Fibroblast of skin of right quadriceps (primary cell): ENCODE data around the gene CALR3.
"Not testable (repeated sequence)": the region's sequence is repeated elsewhere in the genome, so short reads cannot be mapped to it uniquely, and the experiment has no call there.

ENCODE experiments used
- DNase-seq: peaks from one replicate; pipeline ENCODE4 v3.0.0-alpha.2; 2013

CALR3 gene

GRCh38 chr19:16495982-16496612 lies at the start of gene CALR3, which contains the start of gene C19orf44:
TSS of gene CALR3 (minus strand) at chr19:16496167. CDS start at chr19:16496129, 38 bp downstream.
TSS of gene C19orf44 (plus strand) at chr19:16496394. CDS start at chr19:16500793, 4,399 bp downstream.
- DNase-seq = peak; percentile 99

GRCh38 chr19:16544473-16545231 lies 48.7 kb upstream of the CALR3 start:
- no peak for DNase-seq

- DNase-seq = not testable (repeated sequence)
Observed at GRCh38 chr19:16543734-16544133, 47.8 kb upstream of the CALR3 start.

- DNase-seq = no peak
Observed at GRCh38 chr19:16542910-16543472, 47.0 kb upstream of the CALR3 start.

- DNase-seq = peak; percentile 93
Observed at GRCh38 chr19:16542045-16542909, 46.3 kb upstream of the CALR3 start, which contains the start of gene CHERP. TSS of gene CHERP (minus strand) at chr19:16542437. CDS start at chr19:16542378, 59 bp downstream.

- no peak for DNase-seq
Observed at GRCh38 chr19:16541526-16542044, 45.6 kb upstream of the CALR3 start.

- DNase-seq = no peak
Observed at GRCh38 chr19:16540948-16541347, 45.0 kb upstream of the CALR3 start.

GRCh38 chr19:16537111-16537510 lies 41.1 kb upstream of the CALR3 start:
- no peak for DNase-seq

GRCh38 chr19:16536130-16536529 lies 40.2 kb upstream of the CALR3 start:
- no peak for DNase-seq

- no peak for DNase-seq
Observed at GRCh38 chr19:16535381-16535780, 39.4 kb upstream of the CALR3 start.

GRCh38 chr19:16532440-16533234 lies 36.7 kb upstream of the CALR3 start:
- no peak for DNase-seq

GRCh38 chr19:16531380-16531669 lies 35.4 kb upstream of the CALR3 start:
- no peak for DNase-seq

- DNase-seq = no peak
Observed at GRCh38 chr19:16530540-16531379, 34.8 kb upstream of the CALR3 start.

- no peak for DNase-seq
Observed at GRCh38 chr19:16529466-16530144, 33.6 kb upstream of the CALR3 start.

- DNase-seq = no peak
Observed at GRCh38 chr19:16527971-16528521, 32.1 kb upstream of the CALR3 start.

GRCh38 chr19:16527334-16527935 lies 31.5 kb upstream of the CALR3 start:
- DNase-seq = no peak

- DNase-seq = no peak
Observed at GRCh38 chr19:16525751-16526481, 29.9 kb upstream of the CALR3 start.

- DNase-seq = no peak
Observed at GRCh38 chr19:16524991-16525734, 29.2 kb upstream of the CALR3 start.
